Measurements from ENCODE around the gene SNTB2.

SNTB2 gene

GRCh38 chr16:69319826-69320739 lies 133.1 kb downstream of the SNTB2 start:
- Histone ChIP-seq H3K9ac (ENCODE audit: low read length) (no peak overlapping the region), H3K4me3 (ENCODE audit: low read length) (no peak overlapping the region), H3K9me3 (ENCODE audit: control insufficient read depth, low read length) (no peaks in the 10 kb centered on the region), H3K27me3 (replicated peaks; ENCODE audit: control insufficient read depth, insufficient read depth, low read length) (no peaks in the 10 kb centered on the region), H3K36me3 (ENCODE audit: control insufficient read depth, insufficient read depth, low read length, severe bottlenecking) (peaks cover 90% of the 10 kb centered on the region), H3K4me1 (ENCODE audit: control insufficient read depth, insufficient read depth, low read length) (peaks cover 15% of the 10 kb centered on the region)
- DNase-seq (ENCODE audit: low read depth), result no peak

GRCh38 chr16:69320740-69321073 lies 133.7 kb downstream of the SNTB2 start:
- H3K4me1 ChIP-seq (ENCODE audit: control insufficient read depth, insufficient read depth, low read length), result peaks cover 13% of the 10 kb centered on the region
- peaks cover 86% of the 10 kb centered on the region for H3K36me3 ChIP-seq (ENCODE audit: control insufficient read depth, insufficient read depth, low read length, severe bottlenecking)
- no peak overlapping the region for H3K9ac ChIP-seq (ENCODE audit: low read length)
- DNase-seq (ENCODE audit: low read depth), result no peak
- no peaks in the 10 kb centered on the region for H3K9me3 ChIP-seq (ENCODE audit: control insufficient read depth, low read length)
- H3K4me3 ChIP-seq (ENCODE audit: low read length), result no peak overlapping the region
- no peaks in the 10 kb centered on the region for H3K27me3 ChIP-seq (replicated peaks; ENCODE audit: control insufficient read depth, insufficient read depth, low read length)

DNA sequence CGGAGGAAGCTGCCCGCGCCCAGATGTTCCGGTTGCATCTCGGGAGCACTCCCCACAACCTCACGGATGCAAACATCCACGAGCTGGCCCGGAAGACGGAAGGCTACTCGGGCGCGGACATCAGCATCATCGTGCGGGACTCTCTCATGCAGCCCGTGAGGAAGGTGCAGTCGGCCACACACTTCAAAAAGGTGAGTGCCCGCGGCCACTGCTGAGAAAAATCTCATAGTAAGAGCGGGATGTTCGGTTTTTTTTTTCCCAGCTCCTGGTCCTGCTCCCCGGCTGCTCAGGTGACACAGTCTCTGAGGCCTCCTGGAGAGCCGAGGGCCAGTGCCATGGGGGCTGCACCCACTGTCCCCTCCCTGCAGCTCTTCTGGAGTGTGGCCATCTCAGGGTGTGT lies 134.1 kb downstream of the SNTB2 start:
- Histone ChIP-seq H3K27me3 (replicated peaks; ENCODE audit: control insufficient read depth, insufficient read depth, low read length) (no peaks in the 10 kb centered on the region), H3K36me3 (ENCODE audit: control insufficient read depth, insufficient read depth, low read length, severe bottlenecking) (peaks cover 84% of the 10 kb centered on the region), H3K4me1 (ENCODE audit: control insufficient read depth, insufficient read depth, low read length) (peaks cover 16% of the 10 kb centered on the region), H3K9ac (ENCODE audit: low read length) (no peak overlapping the region), H3K9me3 (ENCODE audit: control insufficient read depth, low read length) (no peaks in the 10 kb centered on the region), H3K4me3 (ENCODE audit: low read length) (no peak overlapping the region)
- no peak for DNase-seq (ENCODE audit: low read depth)

DNA sequence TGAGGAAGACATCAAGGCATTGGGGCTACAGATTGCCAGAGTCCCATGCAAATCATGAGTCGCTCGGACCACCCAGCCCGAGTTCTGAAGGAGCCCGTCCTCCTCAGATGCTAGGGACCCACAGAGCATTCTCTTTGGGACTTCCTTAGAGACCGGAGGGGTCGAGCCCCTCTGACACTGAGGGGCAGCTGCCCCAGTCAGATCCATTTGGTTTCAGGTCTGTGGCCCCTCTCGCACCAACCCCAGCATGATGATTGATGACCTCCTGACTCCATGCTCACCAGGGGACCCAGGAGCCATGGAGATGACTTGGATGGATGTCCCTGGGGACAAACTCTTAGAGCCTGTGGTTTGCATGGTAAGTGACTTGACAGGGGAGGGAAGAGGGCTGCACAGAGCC lies 135.4 kb downstream of the SNTB2 start:
- Histone ChIP-seq H3K27me3 (replicated peaks; ENCODE audit: control insufficient read depth, insufficient read depth, low read length) (no peaks in the 10 kb centered on the region), H3K9ac (ENCODE audit: low read length) (no peak overlapping the region), H3K4me3 (ENCODE audit: low read length) (no peak overlapping the region), H3K9me3 (ENCODE audit: control insufficient read depth, low read length) (no peaks in the 10 kb centered on the region), H3K36me3 (ENCODE audit: control insufficient read depth, insufficient read depth, low read length, severe bottlenecking) (peaks cover 83% of the 10 kb centered on the region), H3K4me1 (ENCODE audit: control insufficient read depth, insufficient read depth, low read length) (peaks cover 27% of the 10 kb centered on the region)
- no peak for DNase-seq (ENCODE audit: low read depth)

DNA sequence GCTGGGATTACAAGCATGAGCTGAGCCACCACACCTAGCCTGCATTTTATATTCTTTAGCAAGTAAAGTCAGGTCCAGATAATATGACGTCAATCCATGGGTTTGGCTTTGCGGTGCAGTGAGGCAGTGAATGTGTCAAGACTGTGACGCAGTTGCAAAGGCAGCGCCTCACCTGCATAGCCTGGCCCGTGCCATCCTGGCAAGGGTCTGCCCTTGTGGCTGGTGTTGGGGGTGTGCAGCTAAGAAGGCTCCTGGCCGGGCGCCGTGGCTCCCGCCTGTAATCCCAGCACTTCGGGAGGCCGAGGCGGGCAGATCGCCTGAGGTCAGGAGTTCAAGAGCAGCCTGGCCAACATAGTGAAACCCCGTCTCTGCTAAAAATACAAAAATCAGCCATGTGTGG lies 136.5 kb downstream of the SNTB2 start:
- Histone ChIP-seq H3K27me3 (replicated peaks; ENCODE audit: control insufficient read depth, insufficient read depth, low read length) (no peaks in the 10 kb centered on the region), H3K4me1 (ENCODE audit: control insufficient read depth, insufficient read depth, low read length) (peaks cover 32% of the 10 kb centered on the region), H3K36me3 (ENCODE audit: control insufficient read depth, insufficient read depth, low read length, severe bottlenecking) (peaks cover 83% of the 10 kb centered on the region), H3K4me3 (ENCODE audit: low read length) (no peak overlapping the region), H3K9ac (ENCODE audit: low read length) (no peak overlapping the region), H3K9me3 (ENCODE audit: control insufficient read depth, low read length) (no peaks in the 10 kb centered on the region)
- no peak for DNase-seq (ENCODE audit: low read depth)

- Histone ChIP-seq H3K9ac (ENCODE audit: low read length) (no peak overlapping the region), H3K36me3 (ENCODE audit: control insufficient read depth, insufficient read depth, low read length, severe bottlenecking) (peaks cover 79% of the 10 kb centered on the region), H3K27me3 (replicated peaks; ENCODE audit: control insufficient read depth, insufficient read depth, low read length) (no peaks in the 10 kb centered on the region), H3K9me3 (ENCODE audit: control insufficient read depth, low read length) (no peaks in the 10 kb centered on the region), H3K4me3 (ENCODE audit: low read length) (no peak overlapping the region), H3K4me1 (ENCODE audit: control insufficient read depth, insufficient read depth, low read length) (peaks cover 38% of the 10 kb centered on the region)
- DNase-seq (ENCODE audit: low read depth), result no peak
These were observed 137.1 kb downstream of the SNTB2 start for GRCh38 chr16:69324013-69324531.

DNA sequence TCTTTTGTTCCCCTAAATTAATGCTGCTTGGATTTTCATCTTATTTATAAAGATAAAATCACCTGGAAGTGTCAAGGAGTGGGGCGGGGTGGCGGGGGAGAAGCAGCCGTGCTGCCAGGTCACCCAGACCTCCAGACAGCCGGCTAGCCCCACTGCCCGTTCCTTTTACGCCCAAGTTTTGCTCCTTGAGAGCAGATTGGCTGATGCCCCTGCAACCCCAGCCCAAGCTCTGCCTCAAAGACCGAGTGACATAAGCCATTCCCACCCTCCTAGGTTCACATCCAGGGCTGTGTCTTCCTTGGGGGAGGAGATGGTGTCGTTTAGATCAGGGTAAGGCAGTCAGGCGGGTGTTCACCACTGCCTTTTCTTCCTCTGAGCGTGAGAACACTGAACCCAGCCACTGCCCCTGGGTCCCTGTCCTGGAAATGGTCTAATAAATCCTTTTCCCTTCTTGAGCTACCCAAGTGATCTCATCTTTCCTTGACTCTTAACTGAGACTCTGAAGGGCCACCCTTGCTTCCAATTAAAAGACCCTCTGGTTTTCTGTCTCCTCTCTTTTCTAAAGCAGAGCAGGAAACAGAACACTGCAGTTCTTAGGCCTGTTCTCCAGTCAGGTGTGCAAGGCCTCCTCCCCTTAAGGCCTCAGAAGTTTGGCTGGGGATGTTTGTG lies 137.8 kb downstream of the SNTB2 start:
- Histone ChIP-seq H3K9ac (ENCODE audit: low read length) (peak overlapping the region; percentile 23), H3K4me3 (ENCODE audit: low read length) (no peak overlapping the region), H3K4me1 (ENCODE audit: control insufficient read depth, insufficient read depth, low read length) (peaks cover 44% of the 10 kb centered on the region), H3K27me3 (replicated peaks; ENCODE audit: control insufficient read depth, insufficient read depth, low read length) (no peaks in the 10 kb centered on the region), H3K36me3 (ENCODE audit: control insufficient read depth, insufficient read depth, low read length, severe bottlenecking) (peaks cover 72% of the 10 kb centered on the region), H3K9me3 (ENCODE audit: control insufficient read depth, low read length) (no peaks in the 10 kb centered on the region)
- DNase-seq (ENCODE audit: low read depth), result no peak

- Histone ChIP-seq H3K27me3 (replicated peaks; ENCODE audit: control insufficient read depth, insufficient read depth, low read length) (no peaks in the 10 kb centered on the region), H3K9ac (ENCODE audit: low read length) (no peak overlapping the region), H3K9me3 (ENCODE audit: control insufficient read depth, low read length) (no peaks in the 10 kb centered on the region), H3K36me3 (ENCODE audit: control insufficient read depth, insufficient read depth, low read length, severe bottlenecking) (peaks cover 62% of the 10 kb centered on the region), H3K4me1 (ENCODE audit: control insufficient read depth, insufficient read depth, low read length) (peaks cover 44% of the 10 kb centered on the region), H3K4me3 (ENCODE audit: low read length) (no peak overlapping the region)
- no peak for DNase-seq (ENCODE audit: low read depth)
These were observed 138.8 kb downstream of the SNTB2 start for GRCh38 chr16:69325784-69326171.

GRCh38 chr16:69326172-69326873 lies 139.4 kb downstream of the SNTB2 start:
- H3K27me3 ChIP-seq (replicated peaks; ENCODE audit: control insufficient read depth, insufficient read depth, low read length), result no peaks in the 10 kb centered on the region
- no peak for DNase-seq (ENCODE audit: low read depth)
- H3K36me3 ChIP-seq (ENCODE audit: control insufficient read depth, insufficient read depth, low read length, severe bottlenecking), result peaks cover 56% of the 10 kb centered on the region
- peaks cover 44% of the 10 kb centered on the region for H3K4me1 ChIP-seq (ENCODE audit: control insufficient read depth, insufficient read depth, low read length)
- H3K9me3 ChIP-seq (ENCODE audit: control insufficient read depth, low read length), result no peaks in the 10 kb centered on the region
- H3K9ac ChIP-seq (ENCODE audit: low read length), result no peak overlapping the region
- no peak overlapping the region for H3K4me3 ChIP-seq (ENCODE audit: low read length)

DNA sequence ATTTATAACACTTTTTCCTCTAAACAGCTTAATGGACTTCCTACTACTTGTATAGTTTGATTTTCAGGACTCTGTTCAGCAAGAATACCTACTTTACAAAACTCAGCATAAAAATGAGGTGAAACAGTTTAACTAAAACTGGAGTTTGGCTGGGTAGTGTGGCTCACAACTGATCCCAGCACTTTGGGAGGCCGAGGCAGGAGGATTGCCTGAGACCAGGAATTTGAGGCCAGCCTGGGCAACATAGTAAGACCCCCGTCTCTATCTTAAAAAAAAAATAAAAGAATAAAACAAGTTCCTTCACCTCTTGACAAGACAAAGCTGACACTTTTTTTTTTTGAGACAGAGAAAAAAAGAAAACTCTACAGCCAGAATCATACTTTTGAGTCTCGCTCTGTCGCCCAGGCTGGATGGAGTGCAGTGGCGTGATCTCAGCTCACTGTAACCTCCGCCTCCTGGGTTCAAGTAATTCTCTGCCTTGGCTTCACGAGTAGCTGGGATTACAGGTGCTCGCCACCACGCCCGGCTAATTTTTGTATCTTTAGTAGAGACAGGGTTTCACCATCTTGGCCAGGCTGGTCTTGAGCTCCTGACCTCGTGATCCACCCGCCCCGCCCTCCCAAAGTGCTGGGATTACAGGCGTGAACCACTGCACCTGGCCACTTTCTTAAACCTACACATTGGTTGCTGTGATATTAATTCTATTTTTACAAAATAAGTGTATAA lies 140.8 kb downstream of the SNTB2 start:
- peaks cover 44% of the 10 kb centered on the region for H3K4me1 ChIP-seq (ENCODE audit: control insufficient read depth, insufficient read depth, low read length)
- DNase-seq (ENCODE audit: low read depth), result no peak
- H3K27me3 ChIP-seq (replicated peaks; ENCODE audit: control insufficient read depth, insufficient read depth, low read length), result no peaks in the 10 kb centered on the region
- H3K4me3 ChIP-seq (ENCODE audit: low read length), result no peak overlapping the region
- H3K36me3 ChIP-seq (ENCODE audit: control insufficient read depth, insufficient read depth, low read length, severe bottlenecking), result peaks cover 54% of the 10 kb centered on the region
- no peak overlapping the region for H3K9ac ChIP-seq (ENCODE audit: low read length)
- no peaks in the 10 kb centered on the region for H3K9me3 ChIP-seq (ENCODE audit: control insufficient read depth, low read length)
